Lower lobe of right lung (tissue), 2 donors: Measurements from ENCODE around the gene NSMCE4A. TPM values are rescaled to one million over a fixed set of nuclear protein-coding genes. Genes with fewer than 3 reads are reported as not detected.

Experiments
- ATAC-seq, 2 donors: fragments of 200-7000 bp; cut with Tn5 transposase; one replicate each; pipeline ENCODE4 v1.9.1; 2020 to 2022; ENCODE audit warnings: mild to moderate bottlenecking in 2 of 2, moderate library complexity in 2 of 2
- DNase-seq: peaks from one replicate; pipeline ENCODE4 v3.0.0-alpha.2; 2020
- H3K27ac ChIP-seq: fragments of 200-600 bp; one replicate; pipeline ENCODE4 v1.8.0; 2022
- H3K27me3 ChIP-seq: fragments of 200-600 bp; one replicate; pipeline ENCODE4 v1.8.0; 2022; ENCODE audit warnings: low read depth
- H3K36me3 ChIP-seq: fragments of 200-600 bp; one replicate; pipeline ENCODE4 v1.8.0; 2022; ENCODE audit warnings: mild to moderate bottlenecking
- H3K4me1 ChIP-seq: fragments of 200-600 bp; one replicate; pipeline ENCODE4 v1.8.0; 2022
- H3K4me3 ChIP-seq: fragments of 200-600 bp; one replicate; pipeline ENCODE4 v1.8.0; 2022; ENCODE audit warnings: mild to moderate bottlenecking
- H3K9me3 ChIP-seq: fragments of 200-600 bp; one replicate; pipeline ENCODE4 v1.8.0; 2022
- CTCF ChIP-seq: fragments of 200-600 bp; IDR thresholded peaks from one replicate; pipeline ENCODE4 v1.8.0; 2022; ENCODE audit warnings: antibody characterized with exemption, mild to moderate bottlenecking
- intact Hi-C: fragments of 100-400 bp; cut with DNase I; formaldehyde crosslinking; loops from one replicate; pipeline ENCODE4 v1.11.0; 2022
- total RNA-seq: library from RNA; stranded (reverse); fragmentation: NEBNext Ultra II Directional; extraction: Animal tissue kit (Norgen Biotek cat#: 25700); gene quantifications from one replicate; pipeline ENCODE4 v1.2.1, GENCODE V29; 2021
- donor health status: DM: no; HTN: yes; CAD: no; lungs with severe emphysema.

The NSMCE4A gene
- total RNA-seq, 1 donor from 2014 or later: 37.1 TPM

GRCh38 chr10:121956111-121957061, 18.6 kb downstream of the NSMCE4A start:
- no peak overlapping the region for H3K27ac ChIP-seq
- no peak overlapping the region for H3K4me3 ChIP-seq
- intact Hi-C loops: no loop called here
- no peaks in the 10 kb centered on the region for H3K27me3 ChIP-seq
- peaks cover 68% of the 10 kb centered on the region for H3K36me3 ChIP-seq
- ATAC-seq (no peak), DNase-seq (no peak)
- no peaks in the 10 kb centered on the region for H3K9me3 ChIP-seq
- TF ChIP-seq CTCF: no peak
- H3K4me1 ChIP-seq: no peaks in the 10 kb centered on the region

- no peak for ATAC-seq
- DNase-seq: no peak
- no peak overlapping the region for H3K27ac ChIP-seq
- no peaks in the 10 kb centered on the region for H3K27me3 ChIP-seq
- H3K36me3 ChIP-seq: peaks cover 29% of the 10 kb centered on the region
- no peaks in the 10 kb centered on the region for H3K9me3 ChIP-seq
- TF ChIP-seq CTCF: no peak
- intact Hi-C loops: no loop called here
- no peaks in the 10 kb centered on the region for H3K4me1 ChIP-seq
- H3K4me3 ChIP-seq: no peak overlapping the region
These were observed 22.8 kb downstream of the NSMCE4A start for GRCh38 chr10:121952226-121952625.

GRCh38 chr10:121949451-121949850, 25.6 kb downstream of the NSMCE4A start:
- H3K9me3 ChIP-seq: no peaks in the 10 kb centered on the region
- intact Hi-C loops: no loop called here
- TF ChIP-seq CTCF: no peak
- no peak overlapping the region for H3K4me3 ChIP-seq
- ATAC-seq (no peak), DNase-seq (no peak)
- H3K4me1 ChIP-seq: no peaks in the 10 kb centered on the region
- H3K27ac ChIP-seq: no peak overlapping the region
- peaks cover 4% of the 10 kb centered on the region for H3K36me3 ChIP-seq
- no peaks in the 10 kb centered on the region for H3K27me3 ChIP-seq

DNA sequence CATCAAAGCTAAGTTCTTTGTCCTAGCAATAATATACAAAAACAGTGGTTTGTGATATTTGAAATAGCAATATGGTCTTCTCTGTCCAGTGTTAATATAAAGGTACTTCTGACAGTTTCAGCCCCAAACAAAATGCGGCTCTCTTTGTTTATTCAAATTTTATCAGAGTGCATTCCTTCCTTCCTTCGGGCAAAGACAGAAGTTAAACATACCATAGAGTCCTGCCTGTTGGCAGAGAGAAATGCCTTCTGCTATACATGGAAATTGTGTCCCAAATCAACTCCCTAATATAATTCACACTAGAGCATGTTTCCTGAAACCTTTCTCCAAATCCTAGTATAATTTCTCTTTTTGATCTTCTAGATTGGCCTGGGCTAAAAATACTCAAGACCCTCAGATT, 26.0 kb downstream of the NSMCE4A start:
- no peaks in the 10 kb centered on the region for H3K27me3 ChIP-seq
- H3K4me3 ChIP-seq: no peak overlapping the region
- intact Hi-C loops: no loop called here
- TF ChIP-seq CTCF: no peak
- no peaks in the 10 kb centered on the region for H3K9me3 ChIP-seq
- H3K27ac ChIP-seq: no peak overlapping the region
- peaks cover under 1% of the 10 kb centered on the region for H3K36me3 ChIP-seq
- no peak for DNase-seq
- ATAC-seq: peak in 1 of 2 donors; percentile 31
- no peaks in the 10 kb centered on the region for H3K4me1 ChIP-seq

- H3K9me3 ChIP-seq: no peaks in the 10 kb centered on the region
- intact Hi-C loops: no loop called here
- no peak overlapping the region for H3K4me3 ChIP-seq
- DNase-seq: no peak
- no peaks in the 10 kb centered on the region for H3K36me3 ChIP-seq
- no peak for TF ChIP-seq CTCF
- H3K27me3 ChIP-seq: no peaks in the 10 kb centered on the region
- no peak overlapping the region for H3K27ac ChIP-seq
- ATAC-seq: no peak
- no peaks in the 10 kb centered on the region for H3K4me1 ChIP-seq
These were observed 27.4 kb downstream of the NSMCE4A start for GRCh38 chr10:121947343-121948330.
